ENCODE data around the gene CDH1.
"Not testable (repeated sequence)": the region's sequence is repeated elsewhere in the genome, so short reads cannot be mapped to it uniquely, and the experiment has no call there.

CDH1 gene

DNA sequence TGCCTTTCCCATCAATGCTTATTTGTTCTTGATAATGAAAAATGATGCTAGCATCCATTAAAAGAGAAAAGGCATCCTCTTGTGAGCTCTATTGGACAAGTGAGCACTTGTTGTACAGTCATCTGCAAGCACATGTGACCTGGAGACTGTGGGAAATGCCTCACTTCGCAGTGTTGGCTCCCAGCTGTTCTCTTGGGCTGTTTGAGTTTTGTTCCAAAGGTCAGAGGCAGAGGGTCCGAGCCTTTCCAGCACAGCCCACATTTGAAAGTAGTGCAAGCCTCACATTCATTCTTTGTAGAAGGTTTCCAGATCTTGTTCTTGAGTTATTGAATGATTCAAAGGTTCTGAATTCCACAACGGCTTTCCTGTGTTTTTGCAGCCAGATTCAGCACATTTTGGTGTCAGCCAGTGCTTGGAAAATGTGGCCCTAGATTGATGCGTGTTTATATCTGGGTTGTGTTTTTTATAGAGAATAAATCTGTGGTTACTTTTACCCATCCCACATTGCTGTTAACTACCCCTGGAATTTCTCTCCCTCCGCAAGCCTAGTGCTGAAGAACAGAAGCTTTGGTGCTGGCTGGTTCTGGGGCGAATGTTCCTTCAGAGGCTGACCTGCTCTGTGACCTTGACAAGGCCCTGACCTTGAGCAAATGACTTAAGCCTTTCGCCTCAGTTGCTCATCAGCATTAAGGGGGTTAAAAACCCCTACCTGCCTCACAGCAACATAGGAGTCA is 49.8 kb downstream of the CDH1 start:
- DNase-seq (ENCODE audit: extremely low read depth in 1 of 2, low read depth in 1 of 2), result no peak

DNA sequence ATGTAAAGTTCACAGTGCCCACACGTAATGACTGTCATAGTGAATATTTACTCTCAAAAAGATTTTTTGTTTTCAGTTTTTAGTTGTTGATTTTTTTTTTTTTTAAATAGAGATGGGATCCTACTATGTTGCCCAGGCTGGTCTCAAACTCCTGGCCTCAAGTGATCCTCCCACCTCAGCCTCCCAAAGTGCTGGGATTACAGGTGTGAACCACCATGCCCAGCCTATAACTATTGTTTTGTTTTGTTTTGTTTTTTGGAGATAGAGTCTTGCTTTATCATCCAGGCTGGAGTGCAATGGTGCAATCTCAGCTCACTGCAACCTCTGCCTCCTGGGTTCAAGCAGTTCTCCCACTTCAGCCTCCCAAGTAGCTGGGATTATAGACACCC is 50.3 kb downstream of the CDH1 start:
- not testable (repeated sequence) for DNase-seq (ENCODE audit: extremely low read depth in 1 of 2, low read depth in 1 of 2)

DNA sequence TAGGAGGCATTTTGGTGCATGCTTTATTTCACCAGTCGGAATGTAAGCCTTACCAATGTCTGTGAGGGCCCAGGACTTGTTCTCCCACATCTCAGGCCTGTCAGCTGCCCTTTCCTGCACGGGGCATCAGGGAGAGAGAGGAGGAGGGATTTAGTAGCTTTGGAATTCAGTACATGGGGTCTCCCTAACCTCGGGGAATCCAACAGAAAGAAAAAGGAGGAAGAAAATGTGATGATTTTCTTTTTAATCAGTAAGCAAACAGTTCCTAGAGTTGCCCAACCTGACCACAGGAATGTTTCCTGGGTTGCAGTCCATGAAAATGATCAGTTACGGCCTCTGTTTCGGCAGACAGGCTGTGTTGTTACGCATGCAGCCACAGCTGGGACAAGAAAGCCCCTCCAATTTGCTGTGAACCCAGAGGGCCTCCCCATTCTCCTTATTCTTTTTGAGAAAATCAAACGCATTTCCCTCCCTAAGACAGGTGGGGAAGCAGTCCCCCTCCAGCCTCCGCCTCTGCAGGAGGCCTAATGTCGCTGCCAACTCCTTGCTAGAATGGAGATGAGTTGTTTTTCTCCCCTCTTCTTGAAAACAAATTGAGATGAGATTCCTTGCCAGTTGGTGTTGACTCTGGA is 53.2 kb downstream of the CDH1 start:
- no peak for DNase-seq (ENCODE audit: extremely low read depth in 1 of 2, low read depth in 1 of 2)

DNA sequence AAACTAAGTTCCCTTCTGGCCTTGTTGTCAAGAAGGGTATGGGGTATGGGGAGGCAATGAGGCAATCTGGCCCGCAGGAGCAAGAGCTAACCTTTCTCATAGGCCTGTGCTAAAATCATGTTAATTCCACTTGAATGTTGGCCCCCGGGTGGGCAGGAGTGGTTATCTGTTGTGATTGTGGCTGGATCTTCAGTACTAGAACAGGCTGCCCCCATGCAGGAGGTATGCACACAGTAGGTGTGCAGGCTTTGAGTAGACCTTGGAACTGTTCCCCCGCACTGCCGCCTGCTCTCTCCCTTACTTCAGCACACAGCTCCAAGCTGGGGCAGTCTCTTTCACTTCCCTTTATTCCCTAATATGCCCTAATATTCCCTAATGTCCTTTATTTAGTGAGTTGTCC is 53.9 kb downstream of the CDH1 start:
- no peak for DNase-seq (ENCODE audit: extremely low read depth in 1 of 2, low read depth in 1 of 2)

DNA sequence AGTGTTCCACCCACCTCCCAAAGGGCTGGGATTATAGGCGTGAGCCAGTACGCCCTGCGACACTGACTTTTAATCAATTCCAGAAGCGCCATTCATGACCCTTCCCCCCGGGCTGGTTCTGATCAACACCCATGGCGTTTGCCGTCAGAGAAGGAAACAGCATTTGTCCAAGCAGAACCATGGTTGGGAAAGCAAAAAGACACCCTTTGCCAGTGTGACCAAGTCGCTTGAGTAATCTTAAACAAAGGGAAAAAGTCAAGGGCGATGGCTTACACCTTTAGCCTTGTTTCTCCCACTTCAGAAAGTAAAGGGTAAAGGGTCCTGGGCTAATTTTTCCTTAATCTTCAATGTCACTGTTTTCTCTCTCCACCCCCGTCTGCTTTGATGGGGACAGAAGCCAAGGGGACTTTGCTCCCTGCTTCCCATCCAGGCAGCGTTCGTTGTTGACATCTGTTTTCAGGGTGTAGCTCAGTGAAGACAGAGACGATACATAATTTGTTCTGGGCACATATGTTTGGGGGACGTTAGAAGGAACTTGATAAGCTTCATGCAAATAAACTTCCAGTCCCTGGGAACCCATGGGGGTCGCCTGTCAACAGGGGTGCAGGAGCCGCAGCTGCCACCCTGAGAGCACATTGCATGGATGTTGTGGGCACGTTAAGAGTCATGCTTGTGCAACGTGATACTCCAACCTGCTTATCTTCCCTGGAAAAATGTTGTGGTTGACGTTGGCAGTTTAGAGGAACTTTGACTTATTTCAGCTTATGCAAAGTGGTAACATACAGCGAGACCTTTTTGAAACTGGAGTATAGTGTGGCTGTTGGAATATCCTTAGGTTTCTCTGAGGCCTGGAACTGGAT is 55.6 kb downstream of the CDH1 start:
- DNase-seq (ENCODE audit: extremely low read depth in 1 of 2, low read depth in 1 of 2), result no peak

DNA sequence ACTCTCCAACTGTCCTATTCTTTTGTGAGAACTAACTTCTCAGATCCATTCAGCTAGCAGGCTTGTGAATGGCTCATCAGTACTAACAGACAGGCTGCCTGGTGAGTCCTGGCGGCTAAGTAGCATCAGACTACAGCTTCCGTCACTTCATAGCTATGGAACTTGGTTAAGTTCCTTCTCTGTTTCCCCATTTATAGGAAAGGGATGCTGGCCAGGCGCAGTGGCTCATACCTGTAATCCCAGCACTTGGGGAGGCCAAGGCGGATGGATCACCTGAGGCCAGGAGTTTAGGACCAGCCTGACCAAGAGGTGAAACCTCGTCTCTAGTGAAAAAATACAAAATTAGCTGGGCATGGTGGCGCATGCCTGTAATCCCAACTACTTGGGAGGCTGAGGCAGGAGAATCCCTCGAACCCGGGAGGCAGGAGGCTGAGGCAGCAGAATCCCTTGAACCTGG is 56.3 kb downstream of the CDH1 start:
- DNase-seq (ENCODE audit: extremely low read depth in 1 of 2, low read depth in 1 of 2), result no peak

DNA sequence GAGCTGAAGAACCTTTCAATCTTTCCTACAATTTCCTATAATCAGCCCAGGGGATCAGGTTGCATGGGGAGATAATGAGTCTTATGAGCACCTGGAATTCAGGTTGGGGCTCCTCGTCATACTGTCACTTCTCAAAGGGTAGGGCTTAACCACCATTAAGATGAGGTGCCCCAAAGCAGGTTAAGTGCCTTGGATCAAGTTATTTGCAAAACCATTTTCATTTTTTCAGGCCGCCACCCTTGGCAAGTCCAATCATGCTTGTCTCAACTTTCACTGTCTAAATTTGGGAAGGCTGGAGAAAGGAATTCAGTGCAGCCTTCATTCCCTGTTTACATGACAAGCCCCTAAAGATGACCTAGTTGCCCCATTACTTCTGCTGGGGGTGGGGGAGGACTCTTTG is 61.3 kb downstream of the CDH1 start:
- DNase-seq (ENCODE audit: extremely low read depth in 1 of 2, low read depth in 1 of 2), result no peak

DNA sequence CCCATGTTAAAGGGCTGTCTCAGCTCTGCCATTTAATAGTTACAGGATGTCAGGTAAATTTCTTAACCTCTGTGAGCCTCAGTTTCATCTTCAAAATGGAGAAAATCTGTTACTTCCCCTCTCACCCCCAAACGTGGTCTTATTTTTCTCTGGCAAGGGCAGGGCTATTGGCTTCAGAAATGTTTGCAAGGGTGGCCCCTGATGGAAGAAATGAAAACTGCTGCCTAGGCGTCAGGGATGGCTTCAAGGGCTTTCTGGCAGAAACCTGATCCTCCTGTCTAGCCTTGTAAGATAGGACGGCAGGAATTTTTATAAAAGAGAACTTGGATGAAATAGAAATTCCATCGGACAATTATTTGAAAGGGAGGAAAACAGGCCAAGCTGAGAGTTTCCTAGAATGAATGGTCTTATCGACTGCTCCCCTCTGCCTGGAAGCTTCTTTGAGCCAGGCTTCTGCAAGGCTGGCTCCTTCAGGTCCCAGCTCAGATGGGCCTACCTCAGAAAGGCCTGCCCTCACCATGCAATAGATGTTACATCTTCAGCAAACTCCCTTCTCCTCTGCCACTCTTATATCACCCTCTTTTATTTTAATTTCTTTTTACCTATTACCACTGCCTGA is 63.3 kb downstream of the CDH1 start:
- DNase-seq (ENCODE audit: extremely low read depth in 1 of 2, low read depth in 1 of 2), result no peak

DNA sequence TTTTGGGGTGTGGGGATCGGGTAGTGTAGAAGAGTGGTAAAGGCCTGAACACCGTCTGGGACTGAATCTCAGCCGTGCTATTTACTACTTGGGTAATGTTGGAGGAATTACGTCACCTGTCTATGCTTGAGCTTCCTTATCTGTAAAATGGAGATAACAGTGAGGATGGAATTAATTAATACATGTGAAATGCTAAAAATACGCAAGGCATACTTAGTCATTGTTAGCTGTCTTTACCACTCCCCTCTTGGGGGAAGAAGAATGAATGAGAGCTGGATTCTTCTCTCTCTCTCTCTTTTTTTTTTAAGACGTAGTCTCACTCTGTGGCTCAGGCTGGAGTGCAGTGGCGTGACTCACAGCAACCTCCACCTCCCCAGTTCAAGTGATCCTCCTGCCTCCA is 65.1 kb downstream of the CDH1 start:
- DNase-seq (ENCODE audit: extremely low read depth in 1 of 2, low read depth in 1 of 2), result no peak

DNA sequence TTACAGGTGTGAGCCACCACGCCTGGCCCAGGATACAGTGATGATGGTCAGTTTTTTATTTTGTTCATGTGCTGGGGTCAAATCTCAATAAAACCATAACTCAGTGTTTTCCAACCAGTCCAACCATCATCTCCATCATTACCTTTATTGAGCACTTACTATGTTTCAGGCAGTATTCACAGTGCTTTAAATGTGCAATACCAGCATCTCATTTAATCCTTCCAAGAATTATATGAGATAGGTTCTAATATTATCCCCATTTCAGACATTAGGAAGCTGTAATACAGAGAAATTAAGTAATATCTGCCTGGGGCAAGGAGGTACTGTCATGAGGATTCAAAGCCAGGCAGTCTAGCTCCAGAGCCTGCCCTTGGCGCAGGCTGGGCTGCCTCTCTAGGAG is 69.3 kb downstream of the CDH1 start:
- no peak for DNase-seq (ENCODE audit: extremely low read depth in 1 of 2, low read depth in 1 of 2)

DNA sequence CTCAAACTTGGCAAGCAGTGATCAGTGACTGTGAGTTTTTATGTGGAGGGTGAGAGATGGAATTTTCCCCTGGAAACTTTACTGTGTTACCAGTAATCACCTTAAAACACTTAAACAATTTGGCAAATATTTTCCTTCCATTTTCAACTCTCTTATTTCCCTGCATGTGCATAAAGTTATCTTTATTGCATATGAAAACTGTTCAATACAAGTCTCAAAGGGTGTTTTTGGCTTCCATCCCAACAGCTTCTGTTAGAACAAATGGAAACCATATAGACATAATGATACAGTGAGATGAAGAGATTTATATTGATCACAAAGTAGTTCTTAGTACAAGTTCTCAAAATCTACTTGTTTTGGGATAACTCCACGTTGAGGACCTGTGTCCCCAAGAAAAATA is 69.9 kb downstream of the CDH1 start:
- no peak for DNase-seq (ENCODE audit: extremely low read depth in 1 of 2, low read depth in 1 of 2)

DNA sequence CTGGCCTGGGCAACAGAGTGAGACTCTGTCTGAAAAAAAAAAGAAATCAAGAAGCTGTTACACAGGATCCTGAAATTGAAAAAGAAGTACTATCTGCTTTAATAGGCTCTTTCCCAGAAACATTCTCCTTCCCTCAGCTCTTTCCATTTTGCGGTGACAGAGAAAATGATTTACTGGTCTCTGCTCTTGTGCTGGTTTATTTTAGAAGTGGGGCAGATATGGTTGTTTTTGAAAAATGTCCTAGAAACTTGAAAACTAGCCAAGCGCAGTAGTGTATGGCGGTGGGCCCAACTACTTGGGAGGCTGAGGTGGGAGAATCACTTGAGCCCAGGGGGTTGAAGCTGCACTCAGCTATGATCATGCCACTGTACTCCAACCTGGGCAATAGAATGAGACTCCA is 77.4 kb downstream of the CDH1 start:
- no peak for DNase-seq (ENCODE audit: extremely low read depth in 1 of 2, low read depth in 1 of 2)

DNA sequence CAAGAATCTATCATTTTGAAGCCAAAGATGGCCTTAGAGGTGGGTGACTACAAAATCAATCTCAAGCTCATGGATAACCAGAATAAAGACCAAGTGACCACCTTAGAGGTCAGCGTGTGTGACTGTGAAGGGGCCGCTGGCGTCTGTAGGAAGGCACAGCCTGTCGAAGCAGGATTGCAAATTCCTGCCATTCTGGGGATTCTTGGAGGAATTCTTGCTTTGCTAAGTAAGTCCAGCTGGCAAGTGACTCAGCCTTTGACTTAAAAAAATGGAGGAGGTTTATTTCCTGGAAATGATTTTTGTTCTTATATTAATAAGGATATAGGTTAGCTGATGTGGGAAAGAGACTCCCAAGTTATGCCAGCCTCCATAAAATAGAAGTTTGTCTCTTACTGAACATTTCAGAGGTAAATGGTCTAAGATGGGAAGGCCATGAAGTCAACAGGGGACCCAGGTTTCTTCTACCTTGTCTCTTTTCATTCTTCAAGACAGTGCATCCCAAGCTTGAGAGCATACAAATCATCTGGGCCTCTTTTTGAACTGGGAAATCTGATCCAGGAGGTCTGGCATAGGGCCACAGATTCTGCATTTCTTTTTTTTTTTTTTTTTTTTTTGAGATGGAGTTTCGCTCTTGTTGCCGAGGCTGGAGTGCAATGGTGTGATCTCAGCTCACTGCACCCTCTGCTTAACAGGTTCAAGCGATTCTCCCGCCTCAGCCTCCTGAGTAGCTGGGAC is 86.5 kb downstream of the CDH1 start:
- DNase-seq (ENCODE audit: extremely low read depth in 1 of 2, low read depth in 1 of 2), result no peak

DNA sequence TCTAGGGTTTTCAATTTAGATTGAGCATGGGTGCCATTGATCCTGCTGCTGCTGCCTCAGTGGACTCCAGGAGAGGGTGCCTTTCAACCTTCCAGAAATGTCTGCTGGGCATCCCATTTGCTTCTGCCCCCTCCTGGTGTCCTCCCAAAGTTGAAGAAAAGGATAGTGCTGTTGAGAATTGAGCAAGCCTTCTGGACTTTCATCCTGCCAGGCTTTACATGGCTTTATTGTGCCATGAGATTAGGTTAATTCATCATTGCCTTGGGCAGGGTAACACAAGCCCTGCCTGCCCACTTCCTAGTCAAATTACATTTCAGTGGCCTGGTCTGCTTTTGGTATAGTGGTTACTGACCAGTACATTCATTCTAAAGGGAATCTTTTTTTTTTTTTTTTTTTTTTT is 88.3 kb downstream of the CDH1 start:
- DNase-seq (ENCODE audit: extremely low read depth in 1 of 2, low read depth in 1 of 2), result no peak

DNA sequence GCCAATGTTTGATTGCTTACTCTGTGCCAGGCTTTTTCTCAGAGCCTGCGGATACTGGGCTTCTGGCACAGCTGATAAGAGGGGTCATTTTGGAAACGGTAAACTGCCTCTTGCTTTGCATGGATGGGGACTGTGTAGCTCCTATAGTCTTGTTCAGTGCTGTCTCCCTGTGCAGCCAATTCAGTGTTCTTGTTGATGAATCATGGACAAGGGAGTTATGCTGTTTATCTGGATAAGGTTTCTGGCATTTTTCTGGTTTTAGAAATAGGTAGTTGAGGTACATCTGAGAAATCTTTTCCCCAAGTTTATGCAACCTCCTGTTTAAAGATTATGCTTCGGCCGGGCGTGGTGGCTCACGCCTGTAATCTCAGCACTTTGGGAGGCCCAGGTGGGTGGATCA is 89.6 kb downstream of the CDH1 start:
- DNase-seq (ENCODE audit: extremely low read depth in 1 of 2, low read depth in 1 of 2), result no peak

DNA sequence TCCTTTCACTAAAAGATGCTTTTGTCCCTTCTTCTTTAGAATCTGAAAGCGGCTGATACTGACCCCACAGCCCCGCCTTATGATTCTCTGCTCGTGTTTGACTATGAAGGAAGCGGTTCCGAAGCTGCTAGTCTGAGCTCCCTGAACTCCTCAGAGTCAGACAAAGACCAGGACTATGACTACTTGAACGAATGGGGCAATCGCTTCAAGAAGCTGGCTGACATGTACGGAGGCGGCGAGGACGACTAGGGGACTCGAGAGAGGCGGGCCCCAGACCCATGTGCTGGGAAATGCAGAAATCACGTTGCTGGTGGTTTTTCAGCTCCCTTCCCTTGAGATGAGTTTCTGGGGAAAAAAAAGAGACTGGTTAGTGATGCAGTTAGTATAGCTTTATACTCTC is 96.2 kb downstream of the CDH1 start:
- no peak for DNase-seq (ENCODE audit: extremely low read depth in 1 of 2, low read depth in 1 of 2)

DNA sequence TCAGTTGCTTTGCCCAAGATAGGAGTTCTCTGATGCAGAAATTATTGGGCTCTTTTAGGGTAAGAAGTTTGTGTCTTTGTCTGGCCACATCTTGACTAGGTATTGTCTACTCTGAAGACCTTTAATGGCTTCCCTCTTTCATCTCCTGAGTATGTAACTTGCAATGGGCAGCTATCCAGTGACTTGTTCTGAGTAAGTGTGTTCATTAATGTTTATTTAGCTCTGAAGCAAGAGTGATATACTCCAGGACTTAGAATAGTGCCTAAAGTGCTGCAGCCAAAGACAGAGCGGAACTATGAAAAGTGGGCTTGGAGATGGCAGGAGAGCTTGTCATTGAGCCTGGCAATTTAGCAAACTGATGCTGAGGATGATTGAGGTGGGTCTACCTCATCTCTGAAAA is 97.5 kb downstream of the CDH1 start:
- no peak for DNase-seq (ENCODE audit: extremely low read depth in 1 of 2, low read depth in 1 of 2)

DNA sequence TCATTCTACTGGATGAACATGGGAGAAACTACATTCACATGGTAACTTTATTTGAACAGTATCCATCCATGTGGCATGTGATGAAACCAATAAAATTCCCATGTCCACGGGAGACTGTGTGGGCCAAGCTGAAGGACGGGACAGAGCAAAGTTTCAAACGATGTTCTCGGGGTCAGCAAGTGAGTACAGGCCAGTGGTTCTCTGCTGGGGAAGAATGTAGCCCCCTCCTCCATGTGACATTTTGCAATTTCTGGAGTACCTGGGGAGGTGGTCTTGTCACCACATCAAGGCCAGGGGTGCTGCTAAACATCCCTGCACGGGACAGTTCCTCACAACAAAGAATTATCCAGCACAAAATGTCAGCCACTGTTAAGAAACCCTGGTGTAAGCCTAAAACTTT is 98.9 kb downstream of the CDH1 start:
- no peak for DNase-seq (ENCODE audit: extremely low read depth in 1 of 2, low read depth in 1 of 2)

DNA sequence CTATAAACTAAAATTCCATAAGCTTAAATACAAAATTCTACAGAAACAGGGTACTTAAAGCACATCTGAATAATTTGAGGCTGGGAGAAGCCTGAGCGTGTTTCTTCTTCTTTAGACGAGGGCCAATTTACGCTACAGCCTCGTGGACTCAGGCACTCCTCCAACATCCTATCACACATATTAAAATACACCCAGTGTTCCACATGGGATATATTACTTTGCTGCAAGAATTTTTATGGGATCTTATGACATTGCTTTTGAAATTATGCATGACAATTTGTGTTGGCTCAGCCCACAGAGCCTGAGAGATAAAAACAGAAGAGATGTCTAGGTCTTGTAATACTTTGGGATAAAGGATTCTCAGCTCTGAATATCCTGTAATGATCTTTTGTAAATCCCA is 102.7 kb downstream of the CDH1 start:
- DNase-seq (ENCODE audit: extremely low read depth in 1 of 2, low read depth in 1 of 2), result no peak

DNA sequence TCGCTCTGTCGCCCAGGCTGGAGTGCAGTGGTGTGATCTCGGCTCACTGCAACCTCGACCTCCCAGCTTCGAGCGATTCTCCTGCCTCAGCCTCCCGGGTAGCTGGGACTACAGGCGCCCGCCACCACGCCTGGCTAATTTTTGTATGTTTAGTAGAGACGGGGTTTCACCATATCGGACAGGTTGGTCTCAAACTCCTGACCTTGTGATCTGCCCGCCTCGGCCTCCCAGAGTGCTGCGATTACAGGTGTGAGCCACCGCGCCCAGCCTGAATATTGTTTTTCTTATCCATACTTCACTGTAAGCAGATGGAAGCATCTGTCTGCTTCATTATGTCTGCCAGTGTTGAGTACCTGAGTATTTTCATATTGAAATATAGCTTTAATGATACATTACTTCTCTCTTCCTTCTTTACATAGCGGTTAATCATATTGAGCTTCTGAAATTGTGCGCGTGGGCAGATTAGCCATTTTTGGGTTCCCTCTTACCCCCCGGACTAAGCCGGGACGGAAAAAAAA is 105.9 kb downstream of the CDH1 start:
- not testable (repeated sequence) for DNase-seq (ENCODE audit: extremely low read depth in 1 of 2, low read depth in 1 of 2)

All from activated CD8-positive, alpha-beta memory T cell treated with anti-CD3 and anti-CD28 coated beads for 1 hour (primary cell).